Activated CD8-positive, alpha-beta memory T cell treated with anti-CD3 and anti-CD28 coated beads for 36 hours (primary cell): Measurements from ENCODE around the gene MRPL55. TPM values are rescaled to one million over a fixed set of nuclear protein-coding genes. Genes with fewer than 3 reads are reported as not detected.

Source experiments
- CTCF ChIA-PET: fragments of 350-600 bp; sonication (Branson Sonifier 250); formaldehyde crosslinking; loops from one replicate; lab custom pipeline; 2021; ENCODE audit warnings: antibody characterized with exemption; lab: Charles Lee
- POLR2A ChIA-PET: fragments of 350-600 bp; sonication (Branson Sonifier 250); formaldehyde crosslinking; loops from one replicate; lab custom pipeline; 2021; ENCODE audit warnings: antibody characterized with exemption; lab: Charles Lee
- total RNA-seq, 2 experiments: library from RNA; stranded (reverse); gene quantifications; one replicate each; pipeline ENCODE4 v1.2.3, GENCODE V29; 2021

Gene MRPL55
- total RNA-seq, 2 experiments from 2014 or later = 69.7 to 75.8 TPM

GRCh38 chr1:228139931-228140723 is 31.0 kb upstream of the MRPL55 start, which contains the start of gene GUK1:
Gene GUK1 (plus strand): TSS chr1:228140279. CDS start chr1:228140303, 24 bp downstream.
- ChIA-PET CTCF (interaction anchor here (1.3 to 1.8 kb wide), 2 partner anchors 25 to 74 kb away, joined by 3 to 8 read pairs; no protein-coding TSS in a partner anchor), POLR2A (interaction anchor here (0.8 to 1.9 kb wide), 5 partner anchors 17 to 262 kb away, joined by 3 to 13 read pairs (median 4); partner anchors contain the start of gene IBA57)

DNA sequence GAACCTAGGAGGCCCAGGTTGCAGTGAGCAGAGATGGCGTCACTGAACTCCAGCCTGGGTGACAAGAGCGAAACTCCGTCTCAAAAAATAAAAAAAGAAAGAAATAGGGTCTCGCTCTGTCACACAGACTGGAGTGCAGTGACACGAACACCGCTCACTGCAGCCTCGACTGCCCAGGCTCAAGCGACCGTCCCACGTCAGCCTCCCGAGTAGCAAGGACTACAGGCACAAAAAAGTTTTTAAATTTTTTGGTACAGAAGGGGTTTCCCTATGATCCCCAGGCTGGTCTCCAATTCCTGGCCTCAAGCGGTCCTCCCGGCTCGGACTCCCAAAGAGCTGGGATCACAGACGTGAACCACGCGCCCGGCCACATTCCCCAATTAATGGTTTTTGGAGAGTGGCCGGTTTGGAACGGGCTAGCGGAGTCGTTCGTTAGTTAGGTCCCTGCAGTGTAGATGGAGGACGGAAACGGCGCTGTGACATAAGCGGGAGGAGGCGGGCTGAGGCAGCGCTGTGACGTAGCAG is 30.4 kb upstream of the MRPL55 start:
- CTCF ChIA-PET = interaction anchor here (1.3 to 1.8 kb wide), 3 partner anchors 9 to 75 kb away, joined by 3 to 8 read pairs (median 5); no protein-coding TSS in a partner anchor
- POLR2A ChIA-PET = interaction anchor here (1.9 kb wide), 1 partner anchor 26 kb away, joined by 13 read pairs; the partner anchor contains the start of gene IBA57

- CTCF ChIA-PET = interaction anchor here (0.6 to 2.2 kb wide), 3 partner anchors 11 to 138 kb away, joined by 3 to 5 read pairs (median 5); partner anchors contain the start of gene IBA57
- POLR2A ChIA-PET = interaction anchor here (1.2 kb wide), 1 partner anchor 30 kb away, joined by 3 read pairs; no protein-coding TSS in a partner anchor
Observed at GRCh38 chr1:228136901-228137300, 27.8 kb upstream of the MRPL55 start.

GRCh38 chr1:228134591-228134990 is 25.5 kb upstream of the MRPL55 start:
- ChIA-PET POLR2A (no interaction called here), CTCF (interaction anchor here (0.6 to 1.4 kb wide), 2 partner anchors 33 to 1105 kb away, joined by 3 to 5 read pairs; no protein-coding TSS in a partner anchor)

- ChIA-PET CTCF (interaction anchor here (1.6 to 2.6 kb wide), 4 partner anchors 13 to 82 kb away, joined by 4 to 22 read pairs (median 9); partner anchors contain the start of gene IBA57), POLR2A (no interaction called here)
Observed at GRCh38 chr1:228131766-228132165, 22.7 kb upstream of the MRPL55 start.

DNA sequence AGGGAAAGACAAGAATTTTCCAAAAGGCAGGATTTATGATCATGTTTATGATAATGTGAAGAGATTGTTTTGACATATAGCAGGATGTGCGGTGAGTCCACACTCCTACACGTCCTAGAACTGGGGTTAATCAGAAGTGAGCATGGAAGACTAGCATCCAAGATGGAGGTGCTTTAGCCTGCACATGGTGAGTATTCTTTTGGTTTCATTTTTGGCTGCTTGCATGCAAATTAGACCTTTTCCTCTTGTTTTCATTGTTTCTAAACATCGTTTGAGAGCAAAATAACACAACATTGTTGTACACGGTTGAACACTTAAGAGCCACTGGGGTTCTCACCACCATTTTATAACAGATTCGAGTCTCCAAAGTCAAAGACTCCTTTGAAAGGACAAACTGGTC is 16.1 kb upstream of the MRPL55 start:
- POLR2A ChIA-PET = no interaction called here
- CTCF ChIA-PET = no interaction called here

GRCh38 chr1:228123505-228123904 is 14.4 kb upstream of the MRPL55 start:
- CTCF ChIA-PET = no interaction called here
- POLR2A ChIA-PET = interaction anchor here (0.6 kb wide), 1 partner anchor 335 kb away, joined by 3 read pairs; no protein-coding TSS in a partner anchor

DNA sequence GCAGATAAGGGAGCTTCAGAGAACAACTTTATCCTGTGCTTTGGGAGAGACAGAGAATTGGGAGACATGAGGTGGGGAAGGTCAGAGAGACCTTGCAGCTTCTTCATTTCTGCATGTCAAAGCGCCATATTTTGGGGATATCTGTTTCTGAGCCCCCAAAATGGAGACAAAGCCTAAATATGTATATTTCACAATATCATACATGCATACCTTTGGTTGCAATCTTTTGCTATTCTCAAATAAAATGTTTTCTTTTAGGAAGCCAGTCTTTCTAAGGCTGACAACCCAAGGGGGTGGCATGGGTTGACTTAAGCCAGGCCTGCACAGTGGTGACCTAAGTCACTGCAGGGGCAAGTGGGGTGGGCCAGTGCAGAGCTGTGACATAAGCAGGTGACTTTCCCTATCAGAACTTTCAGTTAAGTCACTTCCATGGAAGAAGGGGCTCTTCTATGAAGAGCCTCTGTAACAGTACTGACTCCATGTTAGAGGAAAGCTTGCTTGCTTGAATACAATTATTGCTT is 13.9 kb upstream of the MRPL55 start:
- ChIA-PET CTCF (interaction anchor here (1.0 kb wide), 1 partner anchor 8 kb away, joined by 3 read pairs; no protein-coding TSS in a partner anchor), POLR2A (interaction anchor here (0.6 kb wide), 1 partner anchor 336 kb away, joined by 3 read pairs; no protein-coding TSS in a partner anchor)

DNA sequence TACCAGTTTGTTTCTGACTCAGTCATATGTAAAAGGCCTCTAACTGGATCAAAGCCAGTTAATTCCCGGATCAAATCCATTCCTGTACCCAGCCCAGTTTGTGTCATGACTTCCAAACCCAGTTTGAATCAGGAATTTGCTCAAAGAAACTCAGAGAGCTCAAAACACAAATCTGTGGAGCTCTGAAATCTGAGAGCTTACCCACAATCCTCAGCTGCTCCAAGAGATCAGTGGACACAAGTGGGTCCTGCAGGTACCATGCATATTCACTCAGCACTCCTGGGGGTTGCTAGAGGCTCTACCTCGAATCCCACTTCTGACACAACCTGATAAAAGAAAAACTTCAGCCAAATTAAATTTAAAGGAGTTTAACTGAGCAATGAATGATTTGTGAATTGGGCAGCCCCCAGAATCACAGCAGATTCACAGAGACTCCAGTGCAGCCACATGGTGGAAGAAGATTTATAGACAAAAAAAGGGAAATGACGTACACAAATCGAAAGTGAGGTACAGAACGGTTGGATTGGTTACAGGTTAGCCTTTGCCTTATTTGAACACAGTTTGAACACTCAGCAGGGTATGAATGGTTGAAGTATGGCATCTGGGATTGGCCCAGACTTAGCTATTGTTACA is 11.9 kb upstream of the MRPL55 start:
- CTCF ChIA-PET = no interaction called here

DNA sequence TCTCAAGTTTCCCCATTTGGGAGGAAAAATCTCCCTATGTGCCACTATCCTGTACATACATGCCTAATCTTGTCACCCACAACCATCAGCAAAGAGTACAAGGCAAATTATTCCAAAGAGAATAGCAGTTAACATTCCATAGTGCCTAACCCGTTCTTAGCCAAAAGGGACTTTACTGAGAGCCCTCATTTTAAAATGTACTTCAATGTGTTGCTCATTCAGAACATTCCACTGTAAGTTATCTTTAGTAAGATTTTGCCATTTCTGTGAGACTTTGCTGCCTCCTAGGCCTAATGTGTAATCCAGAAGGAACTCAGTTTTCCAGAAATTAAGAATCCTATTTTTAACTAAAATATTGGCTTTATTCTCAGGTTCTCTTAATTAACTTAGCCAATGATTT is 11.3 kb upstream of the MRPL55 start:
- ChIA-PET CTCF (no interaction called here), POLR2A (no interaction called here)

More for the DNA sequence above, 11.9 kb upstream of the MRPL55 start:
- POLR2A ChIA-PET = no interaction called here

DNA sequence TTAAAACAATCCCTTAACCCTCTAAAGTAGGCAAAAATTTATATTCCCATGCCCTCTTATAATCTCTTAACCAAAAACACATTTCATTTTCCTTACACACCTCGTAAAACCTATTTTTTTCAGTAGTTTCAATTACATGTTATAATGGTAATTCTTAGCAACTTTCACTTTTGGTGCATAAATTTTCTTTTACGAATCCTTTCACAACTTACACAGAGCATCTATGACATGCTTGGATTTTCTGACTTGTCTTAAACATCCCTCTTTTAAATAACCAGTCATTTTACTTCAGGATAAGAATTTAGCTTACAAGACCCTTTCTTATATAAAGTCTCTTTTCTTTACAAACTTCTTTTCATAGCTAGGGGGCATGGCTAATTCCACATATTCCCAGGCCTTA is 8.9 kb upstream of the MRPL55 start:
- ChIA-PET POLR2A (no interaction called here), CTCF (interaction anchor here (2.2 kb wide), 1 partner anchor 12 kb away, joined by 12 read pairs; no protein-coding TSS in a partner anchor)

- ChIA-PET POLR2A (no interaction called here), CTCF (no interaction called here)
Observed at GRCh38 chr1:228117335-228117734, 8.2 kb upstream of the MRPL55 start.

- CTCF ChIA-PET = no interaction called here
- POLR2A ChIA-PET = no interaction called here
Observed at GRCh38 chr1:228114827-228115226, 5.7 kb upstream of the MRPL55 start.

DNA sequence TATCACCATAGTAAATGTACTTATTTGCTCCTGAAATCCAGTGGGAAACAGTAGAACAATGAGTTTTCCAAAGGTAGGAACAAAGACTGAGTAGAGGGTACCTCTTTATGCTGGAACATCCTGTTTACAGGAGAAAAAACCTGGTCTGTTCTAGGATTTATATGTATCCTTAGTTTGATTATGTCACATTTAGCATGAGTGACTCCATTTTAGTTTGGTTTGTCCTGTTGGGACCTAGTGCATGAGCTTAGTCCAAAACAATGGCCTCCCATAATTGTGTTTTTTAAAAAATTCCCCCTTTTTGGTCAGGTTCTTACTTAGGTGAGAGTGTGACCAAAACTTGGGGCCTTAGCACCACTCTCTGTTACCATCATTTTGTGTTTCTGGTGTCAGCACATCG is 3.5 kb upstream of the MRPL55 start:
- CTCF ChIA-PET = no interaction called here
- POLR2A ChIA-PET = no interaction called here

GRCh38 chr1:228112167-228112566 is 3.1 kb upstream of the MRPL55 start:
- POLR2A ChIA-PET = no interaction called here
- CTCF ChIA-PET = no interaction called here

DNA sequence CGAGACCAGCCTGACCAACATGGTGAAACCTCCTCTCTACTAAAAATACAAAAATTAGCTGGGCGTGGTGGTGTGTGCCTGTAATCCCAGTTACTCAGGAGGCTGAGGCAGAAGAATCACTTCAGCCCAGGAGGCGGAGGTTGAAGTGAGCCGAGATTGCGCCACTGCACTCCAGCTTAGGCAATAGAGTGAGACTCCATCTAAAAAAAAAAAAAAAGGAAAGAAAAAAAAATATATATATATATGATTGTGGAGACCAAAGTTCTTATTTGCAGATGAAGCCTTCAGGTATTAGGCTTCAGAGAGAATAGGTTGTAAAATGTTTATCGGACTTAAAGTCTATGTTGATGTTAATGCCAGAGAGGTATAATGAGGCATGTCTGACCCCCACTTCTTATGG is 2.2 kb upstream of the MRPL55 start:
- CTCF ChIA-PET = interaction anchor here (1.4 kb wide), 1 partner anchor 20 kb away, joined by 9 read pairs; no protein-coding TSS in a partner anchor
- POLR2A ChIA-PET = interaction anchor here (2.5 kb wide), 1 partner anchor 29 kb away, joined by 6 read pairs; the partner anchor contains the start of gene GUK1

GRCh38 chr1:228110556-228110955 is 1.5 kb upstream of the MRPL55 start:
- POLR2A ChIA-PET = interaction anchor here (2.5 kb wide), 1 partner anchor 30 kb away, joined by 6 read pairs; the partner anchor contains the start of gene GUK1
- CTCF ChIA-PET = interaction anchor here (1.2 to 1.4 kb wide), 3 partner anchors 11 to 106 kb away, joined by 3 to 9 read pairs (median 5); no protein-coding TSS in a partner anchor

DNA sequence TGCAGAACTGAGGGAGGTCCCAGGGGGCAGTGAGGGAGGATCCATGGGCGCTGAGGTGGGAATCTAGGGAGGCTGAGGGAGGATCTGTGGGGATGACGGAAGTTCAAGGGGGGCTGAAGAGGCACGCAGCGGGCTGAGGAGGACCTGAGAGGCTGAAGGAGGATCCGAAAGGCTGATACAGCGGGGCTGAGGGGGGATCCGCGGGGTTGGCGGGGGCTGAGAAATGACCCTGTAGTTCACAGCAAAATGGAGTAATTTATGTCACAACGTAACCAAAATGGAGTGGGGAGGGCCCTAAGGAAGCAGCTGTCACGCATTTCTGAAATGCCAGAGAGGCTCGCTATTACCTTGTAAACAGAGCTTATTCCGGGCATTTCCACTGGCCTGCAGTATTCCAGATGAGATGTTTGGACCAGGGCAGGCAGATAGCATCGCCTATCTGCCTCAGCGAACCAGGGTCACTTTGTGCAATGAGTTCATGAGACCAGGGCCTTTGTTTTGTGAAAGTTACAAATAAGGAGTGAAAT is 926 bp upstream of the MRPL55 start:
- CTCF ChIA-PET = interaction anchor here (0.7 to 1.4 kb wide), 4 partner anchors 12 to 106 kb away, joined by 3 to 9 read pairs (median 4); no protein-coding TSS in a partner anchor
- POLR2A ChIA-PET = interaction anchor here (0.7 to 2.5 kb wide), 4 partner anchors 12 to 347 kb away, joined by 3 to 6 read pairs (median 4); partner anchors contain the start of genes ARF1 and GUK1
